HepG2 (cell line): ENCODE measurements around the gene CEP135. TPM values are rescaled to one million over a fixed set of nuclear protein-coding genes. Genes with fewer than 3 reads are reported as not detected.
A peak's percentile ranks its signal among the peaks of the same experiment; 100 is the strongest.
"Not testable (repeated sequence)": the region's sequence is repeated elsewhere in the genome, so short reads cannot be mapped to it uniquely, and the experiment has no call there.

Experiments used
- ATAC-seq: fragments of 200-7000 bp; cut with Tn5 transposase; 3 replicates; pipeline ENCODE4 v1.9.1; 2020; ENCODE audit warnings: mild to moderate bottlenecking, moderate library complexity
- BruUV-seq: library from RNA; stranded (reverse); fragments of 400-500 nt; replicated peaks from 2 replicates; lab custom pipeline; 2021; lab: Mats Ljungman, UMichigan
- CTCF ChIA-PET: fragments of 300-600 bp; formaldehyde crosslinking; extraction: SDS; loops from one replicate; lab custom pipeline; 2021; ENCODE audit warnings: low total read pairs, inconsistent platforms, low intra/inter-chr PET ratio; lab: Yijun Ruan, JAX
- POLR2A ChIA-PET: fragments of 350-600 bp; sonication (Branson Sonifier 250); formaldehyde crosslinking; loops from one replicate; lab custom pipeline; 2020; ENCODE audit warnings: antibody characterized with exemption, inconsistent platforms; lab: Yijun Ruan, JAX
- DNase-seq: peaks from one replicate; pipeline ENCODE4 v3.0.0-alpha.2; 2015; ENCODE audit warnings: low spot score
- FAIRE-seq: peaks from 3 replicates; lab custom pipeline; 2011; peaks lifted over from hg19 to GRCh38; lab: Jason Lieb, UNC
- H2AFZ ChIP-seq: one replicate; pipeline ENCODE4 v1.6.1; 2011; ENCODE audit warnings: low read length, inconsistent platforms
- H3K27ac ChIP-seq: fragments of 300-600 bp; 3 replicates; pipeline ENCODE4 v1.8.0; 2011; ENCODE audit warnings: mixed run types, mild to moderate bottlenecking, mixed read lengths, low read length, inconsistent platforms; ENCODE audit not compliant: insufficient read depth; ENCODE audit errors: extremely low read length
- H3K27me3 ChIP-seq, 2 experiments: fragments of 200-600 bp in 1 of 2; 2 replicates in 1 of 2; 3 replicates in 1 of 2; pipeline versions ENCODE4 v1.6.0 to v1.8.0; 2011; ENCODE audit warnings: low read length in 2 of 2, mild to moderate bottlenecking in 2 of 2, moderate library complexity in 2 of 2, inconsistent platforms in 1 of 2; ENCODE audit not compliant: insufficient read depth in 2 of 2, control insufficient read depth in 1 of 2
- H3K36me3 ChIP-seq, 2 experiments: fragments of 200-600 bp in 1 of 2; replicated peaks in 1 of 2; 2 replicates in 1 of 2; 3 replicates in 1 of 2; pipeline versions ENCODE4 v1.5.1 to v1.8.0; 2011; ENCODE audit warnings: low read length in 2 of 2, inconsistent platforms in 1 of 2; ENCODE audit not compliant: insufficient read depth in 2 of 2, control insufficient read depth in 1 of 2
- H3K4me1 ChIP-seq: 2 replicates; pipeline ENCODE4 v1.5.1; 2012; ENCODE audit warnings: low read length, inconsistent platforms; ENCODE audit not compliant: insufficient read depth
- H3K4me2 ChIP-seq: 2 replicates; pipeline ENCODE4 v1.6.0; 2011; ENCODE audit warnings: low read depth, low read length, inconsistent platforms
- H3K4me3 ChIP-seq, 3 experiments: fragments of 200-600 bp in 1 of 3; sonication (generic), shearing (Covaris generic) in 1 of 3; replicated peaks in 1 of 3; 2 replicates each; pipeline ENCODE4 v1.5.1; 2011 to 2016; ENCODE audit warnings: low read length in 3 of 3, inconsistent platforms in 2 of 3, low read depth in 2 of 3, mild to moderate bottlenecking in 2 of 3, control low read depth in 1 of 3, mixed read lengths in 1 of 3; ENCODE audit not compliant: insufficient read depth in 1 of 3
- H3K79me2 ChIP-seq: one replicate; pipeline ENCODE4 v1.6.1; 2011; ENCODE audit warnings: low read length, inconsistent platforms; ENCODE audit not compliant: insufficient read depth
- H3K9ac ChIP-seq: 2 replicates; pipeline ENCODE4 v1.6.0; 2011; ENCODE audit warnings: mild to moderate bottlenecking, low read depth, low read length, inconsistent platforms; ENCODE audit not compliant: insufficient read depth
- H3K9me3 ChIP-seq: 2 replicates; pipeline ENCODE4 v1.5.1; 2012; ENCODE audit warnings: mild to moderate bottlenecking, low read length
- H4K20me1 ChIP-seq: 2 replicates; pipeline ENCODE4 v1.6.0; 2011; ENCODE audit warnings: inconsistent platforms, mild to moderate bottlenecking, low read length, moderate library complexity; ENCODE audit not compliant: insufficient read depth
- ELF4 ChIP-seq: sonication (generic); formaldehyde crosslinking; IDR thresholded peaks from 2 replicates; pipeline ENCODE4 v1.5.0; 2020; ENCODE audit warnings: missing genetic modification reagents, mild to moderate bottlenecking, moderate library complexity, borderline replicate concordance
- FOXP1 ChIP-seq, 2 experiments: fragments of 450-650 bp in 1 of 2; IDR thresholded peaks; 2 replicates each; pipeline ENCODE4 v1.6.1; 2017 to 2018; ENCODE audit warnings: antibody characterized with exemption in 1 of 2
- FOXP4 ChIP-seq: sonication (generic); formaldehyde crosslinking; IDR thresholded peaks from 2 replicates; pipeline ENCODE4 v1.4.0; 2020; ENCODE audit warnings: missing genetic modification reagents
- GZF1 ChIP-seq: sonication (generic); formaldehyde crosslinking; IDR thresholded peaks from 2 replicates; pipeline ENCODE4 v1.5.1; 2020; ENCODE audit warnings: mild to moderate bottlenecking, missing genetic modification reagents
- NR2F6 ChIP-seq, 2 experiments: IDR thresholded peaks; 2 replicates each; pipeline ENCODE4 v1.6.1; 2016; ENCODE audit warnings: antibody characterized with exemption in 1 of 2, mild to moderate bottlenecking in 1 of 2
- SALL1 ChIP-seq: sonication (generic); formaldehyde crosslinking; IDR thresholded peaks from 2 replicates; pipeline ENCODE4 v1.8.0; 2022; ENCODE audit warnings: mild to moderate bottlenecking, missing genetic modification reagents
- SAP130 ChIP-seq: IDR thresholded peaks from 2 replicates; pipeline ENCODE4 v1.6.1; 2016; ENCODE audit warnings: low read depth
- SMAD9 ChIP-seq: sonication (generic); formaldehyde crosslinking; IDR thresholded peaks from 2 replicates; pipeline ENCODE4 v1.5.1; 2020; ENCODE audit warnings: mild to moderate bottlenecking, missing genetic modification reagents
- TEAD3 ChIP-seq: optimal IDR thresholded peaks from 2 replicates; pipeline ENCODE3; 2016; ENCODE audit warnings: borderline replicate concordance
- ZFY ChIP-seq: sonication (generic); formaldehyde crosslinking; IDR thresholded peaks from 2 replicates; pipeline ENCODE4 v1.4.0; 2020; ENCODE audit warnings: missing genetic modification reagents
- ZMYM4 ChIP-seq: sonication (generic); formaldehyde crosslinking; IDR thresholded peaks from 2 replicates; pipeline ENCODE4 v1.8.1; 2023; ENCODE audit warnings: mild to moderate bottlenecking, missing genetic modification reagents
- ZNF335 ChIP-seq: sonication (generic); formaldehyde crosslinking; IDR thresholded peaks from 2 replicates; pipeline ENCODE4 v1.4.0; 2020; ENCODE audit warnings: missing genetic modification reagents
- ZNF773 ChIP-seq: sonication (generic); formaldehyde crosslinking; IDR thresholded peaks from 2 replicates; pipeline ENCODE4 v1.4.0; 2020; ENCODE audit warnings: missing genetic modification reagents, borderline replicate concordance
- WGBS: methylation state at CpG from one replicate; pipeline ENCODE4 v1.1.6; 2017; ENCODE audit warnings: low lambda C conversion rate; 5-methylcytosine and 5-hydroxymethylcytosine counted together
- in situ Hi-C: cut with HindIII; loops from 2 replicates; pipeline ENCODE4 v1.10.0; 2017; ENCODE audit warnings: low pct_unique_long_range_greater_than_20kb; ENCODE audit not compliant: extremely low pct_ligation_motif_present
- intact Hi-C: fragments of 100-400 bp; cut with micrococcal nuclease; formaldehyde crosslinking; loops from one replicate; pipeline ENCODE4 v1.10.0; 2022; ENCODE audit not compliant: unreplicated experiment
- polyA plus RNA-seq, 8 experiments: library from polyadenylated mRNA; depleted of rRNA in 3 of 8; stranded (reverse) in 7 of 8; unstranded in 1 of 8; fragments of >200 nt; fragmentation: Illumina TruSeq in 4 of 8; extraction: Trizol in 4 of 8; gene quantifications; 2 replicates each; pipeline versions ENCODE4 v1.2.1 to v1.2.3, GENCODE V29; 2011 to 2016; ENCODE audit warnings: low read depth in 4 of 8, missing spikeins in 1 of 8, mixed read lengths in 1 of 8; ENCODE audit not compliant: insufficient read depth in 1 of 8
- total RNA-seq, 5 experiments: library from RNA; depleted of rRNA; stranded (reverse); fragments of >200 nt; fragmentation: Illumina TruSeq; extraction: Trizol; gene quantifications; 2 replicates each; pipeline ENCODE4 v1.2.3, GENCODE V29; 2016; ENCODE audit warnings: low read depth in 1 of 5

The CEP135 gene
- total and polyA plus RNA-seq, 2 of the 13 experiments (the other 11 are each of a cell fraction or from before 2014, with no cell fraction given): 1.7 to 8.8 TPM

- BruUV-seq: no TSS peak
- ATAC-seq: peak; percentile 67
- Histone ChIP-seq H3K27me3 (no peaks in the 10 kb centered on the region), H3K4me2 (no peak overlapping the region), H3K9ac (no peak overlapping the region), H3K9me3 (no peaks in the 10 kb centered on the region), H4K20me1 (no peaks in the 10 kb centered on the region), H3K4me3 (no peak overlapping the region), H2AFZ (no peak overlapping the region), H3K27ac (peak overlapping the region; percentile 22), H3K36me3 (no peaks in the 10 kb centered on the region), H3K4me1 (peaks cover 20% of the 10 kb centered on the region), H3K79me2 (no peaks in the 10 kb centered on the region)
- no peak for DNase-seq
- ChIA-PET POLR2A (no interaction called here), CTCF (no interaction called here)
- 70% methylated on average over 6 of the region's 6 CpGs for WGBS
- intact Hi-C loops (no loop called here), in situ Hi-C loops (no loop called here)
- no peak for FAIRE-seq
- TF ChIP-seq SMAD9 (CRISPR knock-in tag) (no peak), TEAD3 (peak; percentile 11), ZNF773 (CRISPR knock-in tag) (no peak), ZMYM4 (peak; percentile 49), SALL1 (CRISPR knock-in tag) (peak; percentile 19; the same call in 1 of the 2 replicates), FOXP1 (IDR thresholded peaks at IDR 0.05) (no peak), FOXP1 (CRISPR knock-in tag; IDR thresholded peaks at IDR 0.05) (0 out of 2 replicates have a peak, but pooled peaks have one; percentile 30), ELF4 (CRISPR knock-in tag) (no peak), GZF1 (CRISPR knock-in tag) (no peak), FOXP4 (CRISPR knock-in tag) (0 out of 2 replicates have a peak, but pooled peaks have one; percentile 23), NR2F6 (IDR thresholded peaks at IDR 0.05) (peak; percentile 37; the same call in 1 of the 2 replicates), NR2F6 (CRISPR knock-in tag; IDR thresholded peaks at IDR 0.05) (peak; percentile 56; the same call in 1 of the 2 replicates), ZNF335 (no peak), SAP130 (CRISPR knock-in tag) (0 out of 2 replicates have a peak, but pooled peaks have one; percentile 11), ZFY (CRISPR knock-in tag) (no peak)
Observed at GRCh38 chr4:56067826-56068225, 119.1 kb downstream of the CEP135 start.

GRCh38 chr4:56072730-56073129, 124.0 kb downstream of the CEP135 start:
- CTCF ChIA-PET, H3K4me3 ChIP-seq, H3K27me3 ChIP-seq, POLR2A ChIA-PET, in situ Hi-C loops, H3K36me3 ChIP-seq, H3K4me2 ChIP-seq, H3K4me1 ChIP-seq, H2AFZ ChIP-seq, ATAC-seq, FAIRE-seq, DNase-seq, intact Hi-C loops, BruUV-seq, H3K9ac ChIP-seq, H3K27ac ChIP-seq, H4K20me1 ChIP-seq, H3K79me2 ChIP-seq, H3K9me3 ChIP-seq: not testable (repeated sequence)
- 91% methylated on average over 3 of the region's 3 CpGs for WGBS
